Esophagus squamous epithelium (tissue), 5 donors: ENCODE measurements around the gene ASXL1. TPM values are rescaled to one million over a fixed set of nuclear protein-coding genes. Genes with fewer than 3 reads are reported as not detected.
A peak's percentile ranks its signal among the peaks of the same experiment; 100 is the strongest.

ENCODE experiments used
- DNase-seq: peaks from one replicate; lab custom pipeline; 2025; lab: John Stamatoyannopoulos, UW
- H3K27ac ChIP-seq, 4 donors: fragments of 200-600 bp; sonication (generic); one replicate each; pipeline ENCODE4 v1.5.1; 2016 to 2019; ENCODE audit warnings: mild to moderate bottlenecking in 1 of 4
- H3K27me3 ChIP-seq, 4 donors: fragments of 200-600 bp; sonication (generic); 1 replicate in 3 of 4; 2 replicates in 1 of 4; pipeline versions ENCODE4 v1.5.1 to v1.6.0; 2017 to 2021; ENCODE audit warnings: antibody characterized with exemption in 1 of 4
- H3K36me3 ChIP-seq, 3 donors: fragments of 200-600 bp; sonication (generic); one replicate each; pipeline ENCODE4 v1.5.1; 2016 to 2019
- H3K4me1 ChIP-seq, 3 donors: fragments of 200-600 bp; sonication (generic); one replicate each; pipeline ENCODE4 v1.5.1; 2017 to 2019
- H3K4me3 ChIP-seq, 4 donors: fragments of 200-600 bp; sonication (generic); 1 replicate in 3 of 4; 2 replicates in 1 of 4; pipeline ENCODE4 v1.5.1; 2016 to 2019; ENCODE audit warnings: mild to moderate bottlenecking in 2 of 4, moderate library complexity in 1 of 4
- H3K9me3 ChIP-seq, 3 donors: fragments of 200-600 bp; sonication (generic); one replicate each; pipeline ENCODE4 v1.5.1; 2016 to 2019
- POLR2A ChIP-seq, 4 donors: fragments of 450-650 bp; IDR thresholded peaks; one replicate each; pipeline ENCODE4 v1.6.1; 2017; ENCODE audit warnings: antibody characterized with exemption in 4 of 4, mild to moderate bottlenecking in 4 of 4, moderate library complexity in 3 of 4
- WGBS, 2 donors: methylation state at CpG; one replicate each; pipeline ENCODE4 v1.1.5; 2018; 5-methylcytosine and 5-hydroxymethylcytosine counted together
- intact Hi-C: fragments of 100-400 bp; cut with DNase I; formaldehyde crosslinking; loops from one replicate; pipeline ENCODE4 v1.15.0; 2022
- total RNA-seq, 4 donors: library from RNA; depleted of rRNA; stranded (reverse); fragments of >200 nt; gene quantifications; one replicate each; pipeline ENCODE4 v1.1.0, GENCODE V29; 2016
- TF ChIP-seq, protein P1 (sequence below), 6 experiments: fragments of 450-650 bp in 4 of 6; fragments of 200-600 bp in 2 of 6; sonication (generic) in 2 of 6; IDR thresholded peaks; one replicate each; pipeline ENCODE4 v1.5.1; 2016 to 2019; ENCODE audit warnings: antibody characterized with exemption in 6 of 6, mild to moderate bottlenecking in 4 of 6, moderate library complexity in 4 of 6
- donor health status: DM: yes; HTN: yes; CAD: no.

ASXL1 gene
- total RNA-seq, 4 donors from 2014 or later, result 14.3 to 49.2 (median 22.1) TPM

DNA sequence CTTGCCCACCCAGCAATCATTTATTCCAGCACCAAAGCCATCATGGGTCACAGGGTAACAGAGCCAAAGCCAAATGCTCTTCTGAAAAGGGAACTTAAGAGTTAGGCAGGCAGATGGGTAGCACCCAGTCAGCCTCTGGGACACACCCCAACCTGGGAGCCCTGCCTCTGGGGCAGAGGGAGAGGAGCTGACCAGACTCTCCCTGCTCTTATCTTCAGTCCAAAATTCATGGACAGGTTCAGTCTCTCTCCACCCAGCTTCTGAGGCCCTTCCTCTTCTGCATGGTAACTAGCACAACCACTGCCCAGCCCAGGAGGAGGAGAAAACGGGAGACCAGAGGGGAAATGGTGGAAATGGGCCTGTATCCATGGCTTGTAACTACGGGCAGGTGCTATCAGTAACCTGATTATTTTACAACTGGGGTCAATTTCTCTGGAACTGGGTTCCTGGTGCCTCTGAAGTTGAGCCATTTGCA, 121.6 kb downstream of the ASXL1 start:
- Histone ChIP-seq H3K36me3 (no peaks in the 10 kb centered on the region), H3K4me1 (peaks cover 41 to 88% (median 51%) of the 10 kb centered on the region in 3 donors), H3K9me3 (no peaks in the 10 kb centered on the region), H3K27me3 (peaks cover 0 to 33% (median 0%) of the 10 kb centered on the region in 4 donors), H3K27ac (no peak overlapping the region), H3K4me3 (no peak overlapping the region)
- intact Hi-C loops, result loop anchor here (10.0 kb wide), 1 partner anchor 125 kb away; the partner anchor contains the start of gene ASXL1
- TF ChIP-seq, protein P1, sequence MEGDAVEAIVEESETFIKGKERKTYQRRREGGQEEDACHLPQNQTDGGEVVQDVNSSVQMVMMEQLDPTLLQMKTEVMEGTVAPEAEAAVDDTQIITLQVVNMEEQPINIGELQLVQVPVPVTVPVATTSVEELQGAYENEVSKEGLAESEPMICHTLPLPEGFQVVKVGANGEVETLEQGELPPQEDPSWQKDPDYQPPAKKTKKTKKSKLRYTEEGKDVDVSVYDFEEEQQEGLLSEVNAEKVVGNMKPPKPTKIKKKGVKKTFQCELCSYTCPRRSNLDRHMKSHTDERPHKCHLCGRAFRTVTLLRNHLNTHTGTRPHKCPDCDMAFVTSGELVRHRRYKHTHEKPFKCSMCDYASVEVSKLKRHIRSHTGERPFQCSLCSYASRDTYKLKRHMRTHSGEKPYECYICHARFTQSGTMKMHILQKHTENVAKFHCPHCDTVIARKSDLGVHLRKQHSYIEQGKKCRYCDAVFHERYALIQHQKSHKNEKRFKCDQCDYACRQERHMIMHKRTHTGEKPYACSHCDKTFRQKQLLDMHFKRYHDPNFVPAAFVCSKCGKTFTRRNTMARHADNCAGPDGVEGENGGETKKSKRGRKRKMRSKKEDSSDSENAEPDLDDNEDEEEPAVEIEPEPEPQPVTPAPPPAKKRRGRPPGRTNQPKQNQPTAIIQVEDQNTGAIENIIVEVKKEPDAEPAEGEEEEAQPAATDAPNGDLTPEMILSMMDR (IDR thresholded peaks at IDR 0.05), result no peak
- no peak for TF ChIP-seq POLR2A (IDR thresholded peaks at IDR 0.05)
- 52 to 58% methylated on average over 2 of the region's 2 CpGs for WGBS, 2 donors
- no peak for DNase-seq

DNA sequence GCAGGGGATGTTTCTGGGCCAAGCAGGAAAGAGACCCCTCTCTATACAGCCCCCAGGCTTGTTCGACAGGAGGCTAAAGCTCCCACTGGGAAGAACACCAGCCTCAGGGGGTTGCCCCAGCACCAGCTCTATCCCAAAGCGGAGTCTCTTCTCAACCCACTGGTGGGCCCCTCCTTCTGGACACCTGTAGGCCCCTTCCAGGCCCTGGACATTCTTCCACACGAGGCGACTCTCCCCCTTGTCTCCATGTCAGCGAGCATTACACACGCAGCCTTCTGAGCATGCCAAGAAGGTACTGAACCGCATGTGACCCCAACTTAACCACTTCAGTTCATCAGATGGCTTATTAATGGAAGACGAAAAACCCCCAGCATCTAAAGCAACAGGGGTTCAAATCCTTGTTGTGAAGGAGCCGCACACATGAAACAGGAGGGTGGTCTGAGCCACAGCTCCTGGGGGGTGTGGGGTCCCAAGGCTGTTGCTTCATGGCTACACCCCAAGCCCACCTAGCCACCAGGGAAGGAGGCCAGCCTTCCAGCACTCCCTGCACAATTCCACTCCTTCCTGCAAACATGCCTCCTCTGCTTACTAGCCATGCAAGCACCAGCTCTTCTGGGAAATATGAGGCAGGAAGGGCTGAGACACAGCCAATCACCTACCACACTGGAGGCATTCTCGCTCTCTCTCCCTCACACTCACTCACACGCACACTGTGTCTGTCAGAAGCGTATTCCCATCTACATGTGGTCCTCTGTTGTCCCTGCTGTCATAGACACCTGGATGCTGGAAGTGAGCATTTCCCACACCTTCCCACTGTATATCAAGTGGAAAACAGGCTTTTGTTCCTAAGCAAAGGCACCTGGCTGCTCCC, 122.5 kb downstream of the ASXL1 start:
- H3K36me3 ChIP-seq, result no peaks in the 10 kb centered on the region
- H3K27me3 ChIP-seq, result peaks cover 0 to 33% (median 0%) of the 10 kb centered on the region in 4 donors
- DNase-seq, result no peak
- H3K4me3 ChIP-seq, result peak overlapping the region in 1 of 4 donors; percentile 90
- peak overlapping the region; percentile 65 to 92 (median 78) for H3K27ac ChIP-seq
- intact Hi-C loops, result loop anchor here (10.0 kb wide), 1 partner anchor 126 kb away; the partner anchor contains the start of gene ASXL1
- 77 to 83% methylated on average over 7 to 12 of the region's 12 CpGs for WGBS, 2 donors
- TF ChIP-seq, protein P1 (IDR thresholded peaks at IDR 0.05), result no peak
- TF ChIP-seq POLR2A (IDR thresholded peaks at IDR 0.05), result no peak
- H3K9me3 ChIP-seq, result no peaks in the 10 kb centered on the region
- peaks cover 36 to 88% (median 43%) of the 10 kb centered on the region in 3 donors for H3K4me1 ChIP-seq

DNA sequence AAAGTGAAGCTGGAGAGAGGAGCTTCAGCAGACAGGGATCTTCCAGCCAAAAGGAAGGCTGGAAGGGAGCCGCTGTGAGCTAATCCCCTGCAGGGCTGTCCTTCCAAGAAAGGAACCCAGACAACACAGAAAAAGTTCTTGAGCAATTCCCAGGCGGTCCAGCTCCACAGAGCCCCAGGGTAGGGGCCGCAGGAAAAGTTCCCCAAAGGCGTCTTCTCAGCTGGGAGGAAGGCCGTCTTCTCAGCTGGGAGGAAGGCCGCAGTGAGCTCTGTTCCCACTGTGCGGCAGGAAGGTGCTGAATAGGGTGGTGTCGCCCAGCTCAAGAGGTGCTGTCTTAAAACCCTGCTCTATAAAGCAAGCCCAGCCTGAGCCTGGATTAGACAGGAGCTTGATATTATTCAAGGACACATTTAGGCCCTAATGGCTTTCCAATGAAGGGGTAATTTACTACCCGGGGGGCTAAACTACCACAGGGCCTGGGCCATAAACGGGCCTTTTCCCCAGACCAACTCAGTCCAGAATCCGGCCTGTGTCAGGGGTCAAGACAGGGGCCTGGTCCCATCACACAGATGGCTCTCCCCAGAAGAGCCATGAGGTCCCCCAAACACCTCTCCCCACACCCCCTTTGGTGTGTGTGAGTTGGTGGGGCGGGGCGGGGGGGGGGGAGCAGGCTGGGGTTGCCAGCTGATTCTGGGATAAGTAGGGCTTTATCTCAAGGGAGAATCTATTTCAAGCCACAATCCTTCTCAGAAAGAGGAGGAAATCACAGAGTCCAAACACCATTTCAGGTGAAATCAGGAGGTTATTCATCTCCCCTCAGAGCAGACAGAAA, 123.4 kb downstream of the ASXL1 start:
- no peak for DNase-seq
- Histone ChIP-seq H3K4me3 (peak overlapping the region in 2 of 4 donors; percentile 68 to 90), H3K9me3 (no peaks in the 10 kb centered on the region), H3K27me3 (peaks cover 0 to 37% (median 0%) of the 10 kb centered on the region in 4 donors), H3K36me3 (no peaks in the 10 kb centered on the region), H3K4me1 (peaks cover 27 to 79% (median 35%) of the 10 kb centered on the region in 3 donors), H3K27ac (peak overlapping the region; percentile 65 to 92 (median 78))
- TF ChIP-seq POLR2A (IDR thresholded peaks at IDR 0.05), result peak in 1 of 4 donors; percentile 24
- TF ChIP-seq, protein P1 (IDR thresholded peaks at IDR 0.05), result no peak
- 15 to 43% methylated on average over 4 to 5 of the region's 13 CpGs for WGBS, 2 donors
- intact Hi-C loops, result loop anchor here (10.0 kb wide), 1 partner anchor 127 kb away; the partner anchor contains the start of gene ASXL1

DNA sequence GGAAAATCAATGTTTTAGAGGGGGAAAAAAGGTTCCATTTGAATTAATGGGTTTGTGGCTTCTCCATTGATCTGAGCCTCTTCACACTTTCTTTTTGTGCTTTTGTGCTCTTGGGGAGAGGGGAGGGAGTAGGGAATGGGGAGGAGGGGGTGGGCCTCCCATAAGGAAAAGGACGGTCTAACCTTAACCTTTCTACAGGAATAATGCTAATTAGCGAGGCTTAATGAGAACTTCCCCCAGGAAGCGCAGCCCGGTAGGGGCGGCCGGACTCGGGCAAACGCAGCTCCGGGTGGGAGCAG, 124.0 kb downstream of the ASXL1 start:
- Histone ChIP-seq H3K27me3 (peaks cover 0 to 41% (median 0%) of the 10 kb centered on the region in 4 donors), H3K4me3 (peak overlapping the region; percentile 59 to 90 (median 68)), H3K36me3 (no peaks in the 10 kb centered on the region), H3K27ac (peak overlapping the region; percentile 65 to 92 (median 78)), H3K4me1 (peaks cover 25 to 74% (median 33%) of the 10 kb centered on the region in 3 donors), H3K9me3 (no peaks in the 10 kb centered on the region)
- intact Hi-C loops, result loop anchor here (10.0 kb wide), 1 partner anchor 127 kb away; the partner anchor contains the start of gene ASXL1
- WGBS, 2 donors, result 17 to 19% methylated on average over 1 to 7 of the region's 9 CpGs
- no peak for DNase-seq
- TF ChIP-seq, protein P1 (IDR thresholded peaks at IDR 0.05), result no peak
- TF ChIP-seq POLR2A (IDR thresholded peaks at IDR 0.05), result no peak
